Endothelial cell of umbilical vein (primary cell): Measurements from ENCODE around the gene RAMP2. TPM values are rescaled to one million over a fixed set of nuclear protein-coding genes. Genes with fewer than 3 reads are reported as not detected.

Source experiments
- BruUV-seq: library from RNA; stranded (reverse); fragments of 400-500 nt; replicated peaks from 2 replicates; lab custom pipeline; 2021; lab: Mats Ljungman, UMichigan
- CTCF ChIA-PET: fragments of 300-600, 350-600 bp; sonication (Branson Sonifier 250); formaldehyde crosslinking; loops from one replicate; lab custom pipeline; 2021; ENCODE audit warnings: antibody characterized with exemption, inconsistent platforms; lab: Charles Lee
- POLR2A ChIA-PET: fragments of 300-600, 350-600 bp; sonication (Branson Sonifier 250); formaldehyde crosslinking; loops from one replicate; lab custom pipeline; 2021; ENCODE audit warnings: antibody characterized with exemption, inconsistent platforms; lab: Charles Lee
- DNase-seq: peaks from one replicate; pipeline ENCODE4 v3.0.0-alpha.2; 2011; ENCODE audit warnings: low read depth, low spot score
- FAIRE-seq: peaks from 2 replicates; lab custom pipeline; 2011; peaks lifted over from hg19 to GRCh38; lab: Jason Lieb, UNC
- H2AFZ ChIP-seq: 2 replicates; pipeline ENCODE4 v1.6.0; 2012; ENCODE audit warnings: low read depth, low read length, control low read depth, inconsistent platforms
- H3K27ac ChIP-seq: 2 replicates; pipeline ENCODE4 v1.5.1; 2011; ENCODE audit warnings: low read depth, mild to moderate bottlenecking, control low read depth, low read length, moderate library complexity; ENCODE audit not compliant: insufficient read depth
- H3K27me3 ChIP-seq, 2 experiments: 2 replicates each; pipeline versions ENCODE4 v1.6.0 to v1.6.1; 2011; ENCODE audit warnings: low read length in 2 of 2, mixed read lengths in 1 of 2; ENCODE audit not compliant: control insufficient read depth in 2 of 2, insufficient read depth in 2 of 2
- H3K36me3 ChIP-seq, 2 experiments: 2 replicates in 1 of 2; 3 replicates in 1 of 2; pipeline ENCODE4 v1.5.1; 2011; ENCODE audit warnings: low read length in 2 of 2, mild to moderate bottlenecking in 1 of 2, moderate library complexity in 1 of 2; ENCODE audit not compliant: control insufficient read depth in 2 of 2, insufficient read depth in 2 of 2; ENCODE audit errors: extremely low read depth in 1 of 2
- H3K4me1 ChIP-seq: 3 replicates; pipeline ENCODE4 v1.5.1; 2011; ENCODE audit warnings: mild to moderate bottlenecking, low read length; ENCODE audit not compliant: control insufficient read depth, insufficient read depth; ENCODE audit errors: extremely low read depth
- H3K4me2 ChIP-seq: 2 replicates; pipeline ENCODE4 v1.6.1; 2011; ENCODE audit warnings: low read length, control low read depth, mixed read lengths; ENCODE audit not compliant: insufficient read depth
- H3K4me3 ChIP-seq, 3 experiments: fragments of 200-600 bp in 1 of 3; sonication (generic), shearing (Covaris generic) in 1 of 3; replicated peaks in 1 of 3; 2 replicates each; pipeline ENCODE4 v1.5.1; 2011 to 2016; ENCODE audit warnings: control low read depth in 3 of 3, low read length in 3 of 3, mild to moderate bottlenecking in 2 of 3, inconsistent platforms in 1 of 3, low read depth in 1 of 3, moderate library complexity in 1 of 3; ENCODE audit not compliant: insufficient read depth in 1 of 3
- H3K79me2 ChIP-seq: 2 replicates; pipeline ENCODE4 v1.6.0; 2012; ENCODE audit warnings: low read length, inconsistent platforms; ENCODE audit not compliant: control insufficient read depth, insufficient read depth
- H3K9ac ChIP-seq: replicated peaks from 2 replicates; pipeline ENCODE3; 2011; ENCODE audit warnings: low read length, control low read depth; ENCODE audit not compliant: insufficient read depth; ENCODE audit errors: extremely low read depth
- H3K9me1 ChIP-seq: replicated peaks from 3 replicates; pipeline ENCODE4 v1.6.0; 2011; ENCODE audit warnings: mild to moderate bottlenecking, low read length; ENCODE audit not compliant: control insufficient read depth, insufficient read depth; ENCODE audit errors: extremely low read depth
- H3K9me3 ChIP-seq: replicated peaks from 2 replicates; pipeline ENCODE4 v1.5.1; 2012; ENCODE audit warnings: low read length, inconsistent platforms; ENCODE audit not compliant: control insufficient read depth, insufficient read depth
- H4K20me1 ChIP-seq: replicated peaks from 2 replicates; pipeline ENCODE3; 2011; ENCODE audit warnings: mild to moderate bottlenecking, low read length; ENCODE audit not compliant: control insufficient read depth, insufficient read depth; ENCODE audit errors: extremely low read depth
- CTCF ChIP-seq, 2 donors: IDR thresholded peaks; 1 replicate in 1 of 2; 2 replicates in 1 of 2; pipeline ENCODE4 v1.5.1; 2011; ENCODE audit warnings: low read length in 2 of 2, mild to moderate bottlenecking in 2 of 2, moderate library complexity in 2 of 2, control low read depth in 1 of 2, inconsistent platforms in 1 of 2, low read depth in 1 of 2; ENCODE audit not compliant: insufficient read depth in 1 of 2; ENCODE audit errors: extremely low read depth in 1 of 2
- EZH2 ChIP-seq: IDR thresholded peaks from 2 replicates; pipeline ENCODE4 v1.6.1; 2012; ENCODE audit warnings: borderline replicate concordance, low read depth, mild to moderate bottlenecking, moderate library complexity, low read length, inconsistent platforms; ENCODE audit not compliant: severe bottlenecking
- POLR2A ChIP-seq: IDR thresholded peaks from 2 replicates; pipeline ENCODE4 v1.6.1; 2012; ENCODE audit warnings: low read depth, mild to moderate bottlenecking, control low read depth, low read length
- POLR2AphosphoS5 ChIP-seq: IDR thresholded peaks from 2 replicates; pipeline ENCODE4 v1.6.1; 2012; ENCODE audit warnings: low read depth, mild to moderate bottlenecking, control low read depth, low read length, moderate library complexity; ENCODE audit not compliant: insufficient read depth
- dilution Hi-C: fragments of 300-500 bp; cut with MboI; formaldehyde crosslinking; loops from one replicate; pipeline ENCODE4 v1.15.0; 2019; ENCODE audit warnings: low sequenced_read_pairs; ENCODE audit not compliant: extremely low pct_ligation_motif_present
- intact Hi-C: fragments of 100-400 bp; cut with micrococcal nuclease; formaldehyde crosslinking; loops from one replicate; pipeline ENCODE4 v1.10.0; 2022
- polyA plus RNA-seq, 4 experiments: library from polyadenylated mRNA; depleted of rRNA in 3 of 4; stranded (reverse) in 3 of 4; unstranded in 1 of 4; fragments of >200 nt; gene quantifications; 2 replicates each; pipeline versions ENCODE4 v1.2.1 to v1.2.3, GENCODE V29; 2011 to 2012; ENCODE audit warnings: missing spikeins in 1 of 4
- total RNA-seq: library from RNA; stranded (reverse); gene quantifications from 2 replicates; pipeline ENCODE4 v1.2.3, GENCODE V29; 2021

RAMP2 gene
- total and polyA plus RNA-seq, 2 donors (not counting 3 experiments of a cell fraction or from before 2014, with no cell fraction given) = 106 to 192 TPM

GRCh38 chr17:42779936-42780850 lies 19.2 kb downstream of the RAMP2 start, which contains the start of gene WNK4:
Gene WNK4, plus strand, starts transcription at chr17:42780610. Its CDS starts 89 bp downstream, at chr17:42780699.
- H3K9ac ChIP-seq = no peak within 1 kb of the TSS
- H3K4me3 ChIP-seq = peak within 1 kb of the TSS in 2 of 3 experiments; percentile 18 to 48
- peak; percentile 23 for DNase-seq
- ChIA-PET CTCF (interaction anchor here (0.7 to 4.7 kb wide), 5 partner anchors 17 to 58 kb away, joined by 3 to 44 read pairs (median 3); partner anchors contain the start of gene BECN1), POLR2A (interaction anchor here (0.5 to 0.9 kb wide), 2 partner anchors 19 to 49 kb away, joined by 3 read pairs; partner anchors contain the start of gene RAMP2)
- peak within 1 kb of the TSS; percentile 54 for H3K4me2 ChIP-seq
- no peaks in the 10 kb centered on the region for H3K79me2 ChIP-seq
- peak; percentile 63 for TF ChIP-seq EZH2
- TF ChIP-seq POLR2A = peak; percentile 55
- TF ChIP-seq POLR2AphosphoS5 = peak; percentile 54
- TF ChIP-seq CTCF (IDR thresholded peaks at IDR 0.05; ENCODE audit: extremely low read depth in 1 of 2, insufficient read depth in 1 of 2, low read depth in 1 of 2, low read length in 2 of 2) = no peak
- peaks cover 43% of the 10 kb centered on the region for H3K4me1 ChIP-seq
- peaks cover 0 to 8% of the 10 kb centered on the region in 2 experiments for H3K36me3 ChIP-seq
- dilution Hi-C loops = no loop called here
- no peaks in the 10 kb centered on the region for H4K20me1 ChIP-seq
- no TSS peak for BruUV-seq
- no peak for FAIRE-seq
- no peaks in the 10 kb centered on the region for H3K9me1 ChIP-seq
- peak within 1 kb of the TSS; percentile 53 for H2AFZ ChIP-seq
- no peak within 1 kb of the TSS for H3K27ac ChIP-seq
- intact Hi-C loops = loop anchor here (5.0 kb wide), 1 partner anchor 103 kb away; the partner anchor contains the start of gene PLEKHH3
- H3K27me3 ChIP-seq = peaks cover 7 to 9% of the 10 kb centered on the region in 2 experiments
- no peaks in the 10 kb centered on the region for H3K9me3 ChIP-seq
